Hepatocyte (in vitro differentiated cells): ENCODE measurements around the gene RAB21. TPM values are rescaled to one million over a fixed set of nuclear protein-coding genes. Genes with fewer than 3 reads are reported as not detected.

Experiments
- DNase-seq: peaks from one replicate; pipeline ENCODE4 v3.0.0-alpha.2; 2016; ENCODE audit warnings: low spot score
- H2AFZ ChIP-seq: fragments of 200-600 bp; sonication (generic); 2 replicates; pipeline ENCODE4 v1.6.0; 2016; ENCODE audit warnings: antibody characterized with exemption, mild to moderate bottlenecking
- H3K27ac ChIP-seq: fragments of 200-600 bp; sonication (generic); 2 replicates; pipeline ENCODE4 v1.5.1; 2016; ENCODE audit warnings: mild to moderate bottlenecking
- H3K27me3 ChIP-seq: fragments of 200-600 bp; sonication (generic); 2 replicates; pipeline ENCODE4 v1.6.1; 2016
- H3K36me3 ChIP-seq: fragments of 200-600 bp; sonication (generic); replicated peaks from 2 replicates; pipeline ENCODE4 v1.5.1; 2016; ENCODE audit warnings: low read depth; ENCODE audit not compliant: insufficient read depth
- H3K4me1 ChIP-seq: fragments of 200-600 bp; sonication (generic); 2 replicates; pipeline ENCODE4 v1.5.1; 2016; ENCODE audit warnings: mild to moderate bottlenecking, moderate library complexity; ENCODE audit not compliant: insufficient read depth
- H3K4me2 ChIP-seq: fragments of 200-600 bp; sonication (generic); 2 replicates; pipeline ENCODE4 v1.6.0; 2016
- H3K4me3 ChIP-seq: fragments of 200-600 bp; sonication (generic); 2 replicates; pipeline ENCODE4 v1.5.1; 2016; ENCODE audit warnings: mild to moderate bottlenecking
- H3K79me2 ChIP-seq: fragments of 200-600 bp; sonication (generic); 2 replicates; pipeline ENCODE4 v1.6.0; 2017; ENCODE audit warnings: mild to moderate bottlenecking
- H3K9me2 ChIP-seq: fragments of 200-600 bp; sonication (generic); replicated peaks from 2 replicates; pipeline ENCODE4 v1.6.0; 2017; ENCODE audit warnings: mild to moderate bottlenecking; ENCODE audit not compliant: insufficient read depth
- H3K9me3 ChIP-seq: fragments of 200-600 bp; sonication (generic); 2 replicates; pipeline ENCODE4 v1.5.1; 2016; ENCODE audit warnings: low read depth, mild to moderate bottlenecking
- H4K20me1 ChIP-seq: fragments of 200-600 bp; sonication (generic); 2 replicates; pipeline ENCODE4 v1.6.0; 2016; ENCODE audit warnings: mild to moderate bottlenecking; ENCODE audit not compliant: insufficient read depth, poor library complexity, severe bottlenecking
- CTCF ChIP-seq: fragments of 200-600 bp; sonication (generic); IDR thresholded peaks from 2 replicates; pipeline ENCODE4 v1.5.1; 2016; ENCODE audit warnings: antibody characterized with exemption, mild to moderate bottlenecking; ENCODE audit not compliant: poor library complexity
- EZH2 ChIP-seq: fragments of 200-600 bp; sonication (generic); IDR thresholded peaks from 2 replicates; pipeline ENCODE4 v1.6.1; 2016; ENCODE audit warnings: antibody characterized with exemption, mild to moderate bottlenecking, borderline replicate concordance
- EZH2phosphoT487 ChIP-seq: fragments of 200-600 bp; sonication (generic); IDR thresholded peaks from one replicate; pipeline ENCODE4 v1.6.1; 2018; ENCODE audit warnings: antibody characterized with exemption, mild to moderate bottlenecking, low read depth, moderate library complexity; ENCODE audit not compliant: unreplicated experiment, severe bottlenecking
- WGBS: methylation state at CpG from one replicate; pipeline ENCODE4 v1.1.6; 2016; ENCODE audit warnings: low lambda C conversion rate; ENCODE audit errors: missing lambda C conversion rate; 5-methylcytosine and 5-hydroxymethylcytosine counted together
- polyA plus RNA-seq: library from polyadenylated mRNA; unstranded; fragments of >200 nt; fragmentation: Nextera tagmentation; extraction: Ambion mirVana; gene quantifications from 2 replicates; pipeline ENCODE4 v1.2.1, GENCODE V29; 2016
- total RNA-seq: library from RNA; depleted of rRNA; stranded (reverse); fragments of >200 nt; gene quantifications from 2 replicates; pipeline ENCODE4 v1.2.3, GENCODE V29; 2014

Gene RAB21
- total and polyA plus RNA-seq, 2 experiments from 2014 or later: 39.2 to 65.0 TPM

- Histone ChIP-seq H3K4me2 (no peak overlapping the region), H3K4me3 (no peak overlapping the region), H2AFZ (no peak overlapping the region), H3K9me2 (no peaks in the 10 kb centered on the region), H3K9me3 (no peaks in the 10 kb centered on the region), H3K27ac (no peak overlapping the region), H4K20me1 (no peaks in the 10 kb centered on the region), H3K4me1 (no peaks in the 10 kb centered on the region), H3K79me2 (no peaks in the 10 kb centered on the region), H3K27me3 (no peaks in the 10 kb centered on the region), H3K36me3 (no peaks in the 10 kb centered on the region)
- no peak for DNase-seq
- WGBS: 88% methylated on average over 2 of the region's 2 CpGs
- TF ChIP-seq EZH2phosphoT487: no peak
- no peak for TF ChIP-seq EZH2
- no peak for TF ChIP-seq CTCF
These were observed 74.2 kb downstream of the RAB21 start for GRCh38 chr12:71828813-71829212.

- no peaks in the 10 kb centered on the region for H3K9me2 ChIP-seq
- H3K27me3 ChIP-seq: no peaks in the 10 kb centered on the region
- TF ChIP-seq EZH2 (no peak), EZH2phosphoT487 (no peak), CTCF (no peak)
- no peaks in the 10 kb centered on the region for H3K9me3 ChIP-seq
- no peak for DNase-seq
- no peak overlapping the region for H3K4me3 ChIP-seq
- peaks cover 9% of the 10 kb centered on the region for H3K4me1 ChIP-seq
- 91% methylated on average over 5 of the region's 5 CpGs for WGBS
- no peak overlapping the region for H2AFZ ChIP-seq
- peaks cover 12% of the 10 kb centered on the region for H4K20me1 ChIP-seq
- H3K36me3 ChIP-seq: no peaks in the 10 kb centered on the region
- no peak overlapping the region for H3K27ac ChIP-seq
- peaks cover 24% of the 10 kb centered on the region for H3K79me2 ChIP-seq
- no peak overlapping the region for H3K4me2 ChIP-seq
These were observed 82.7 kb downstream of the RAB21 start for GRCh38 chr12:71837356-71837755.

- H4K20me1 ChIP-seq: peaks cover 15% of the 10 kb centered on the region
- H3K9me3 ChIP-seq: no peaks in the 10 kb centered on the region
- H3K4me2 ChIP-seq: no peak overlapping the region
- TF ChIP-seq CTCF (no peak), EZH2 (no peak), EZH2phosphoT487 (no peak)
- H3K79me2 ChIP-seq: peaks cover 33% of the 10 kb centered on the region
- H3K36me3 ChIP-seq: no peaks in the 10 kb centered on the region
- WGBS: 96% methylated on average over 6 of the region's 6 CpGs
- no peak overlapping the region for H3K27ac ChIP-seq
- peaks cover 9% of the 10 kb centered on the region for H3K4me1 ChIP-seq
- no peak overlapping the region for H2AFZ ChIP-seq
- H3K4me3 ChIP-seq: no peak overlapping the region
- no peaks in the 10 kb centered on the region for H3K9me2 ChIP-seq
- no peak for DNase-seq
- no peaks in the 10 kb centered on the region for H3K27me3 ChIP-seq
These were observed 83.6 kb downstream of the RAB21 start for GRCh38 chr12:71838231-71838630.

- Histone ChIP-seq H3K4me2 (no peak overlapping the region), H3K9me3 (no peaks in the 10 kb centered on the region), H3K27ac (peak overlapping the region; percentile 98), H3K27me3 (no peaks in the 10 kb centered on the region), H3K4me1 (peaks cover 9% of the 10 kb centered on the region), H3K36me3 (no peaks in the 10 kb centered on the region), H3K9me2 (no peaks in the 10 kb centered on the region), H3K4me3 (no peak overlapping the region), H2AFZ (peak overlapping the region; percentile 94), H4K20me1 (peaks cover 20% of the 10 kb centered on the region), H3K79me2 (peaks cover 37% of the 10 kb centered on the region)
- DNase-seq: no peak
- WGBS: 95% methylated on average over 6 of the region's 6 CpGs
- TF ChIP-seq EZH2: no peak
- no peak for TF ChIP-seq CTCF
- no peak for TF ChIP-seq EZH2phosphoT487
These were observed 84.0 kb downstream of the RAB21 start for GRCh38 chr12:71838676-71839075.
